GM19351 (cell line): Measurements from ENCODE around the gene TAS1R1.

Experiments
- ATAC-seq: cut with Tn5 transposase; IDR thresholded peaks from one replicate; pipeline ENCODE4 v1.9.1; 2021; ENCODE audit warnings: mild to moderate bottlenecking, moderate library complexity; ENCODE audit not compliant: unreplicated experiment

Gene TAS1R1

DNA sequence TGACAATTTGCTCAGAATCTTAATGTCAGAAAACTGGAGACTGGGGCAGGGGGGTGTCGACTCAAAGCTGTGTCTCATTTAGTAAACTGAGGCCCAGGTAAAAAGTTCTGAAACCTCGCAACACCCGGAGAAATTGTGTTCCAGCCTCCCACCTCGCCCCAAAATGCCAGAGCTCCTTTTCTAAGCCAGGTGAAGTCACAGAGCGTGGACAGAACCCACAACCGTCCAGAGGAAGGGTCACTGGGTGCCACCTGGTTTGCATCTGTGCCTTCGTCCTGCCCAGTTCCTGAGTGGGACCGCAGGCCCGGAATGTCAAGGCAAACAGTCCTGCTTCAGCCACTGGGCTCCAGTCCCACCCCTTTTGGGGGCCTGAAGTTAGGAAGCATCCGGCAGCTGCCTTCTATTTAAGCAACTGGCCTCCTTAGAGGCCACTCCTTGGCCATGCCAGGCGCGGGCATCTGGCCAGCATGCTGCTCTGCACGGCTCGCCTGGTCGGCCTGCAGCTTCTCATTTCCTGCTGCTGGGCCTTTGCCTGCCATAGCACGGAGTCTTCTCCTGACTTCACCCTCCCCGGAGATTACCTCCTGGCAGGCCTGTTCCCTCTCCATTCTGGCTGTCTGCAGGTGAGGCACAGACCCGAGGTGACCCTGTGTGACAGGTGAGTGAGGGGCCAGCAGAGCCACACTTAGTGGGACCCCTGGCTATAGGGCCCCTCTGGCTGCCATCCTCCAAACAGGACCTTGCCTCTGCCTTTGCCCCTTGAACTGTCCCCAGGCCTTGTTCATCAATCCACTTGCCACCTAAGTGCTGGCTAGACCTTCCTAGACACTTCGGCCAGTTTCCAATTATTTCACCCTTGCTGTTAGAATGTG is at the start of gene TAS1R1:
Gene TAS1R1 (plus strand): TSS at position 401 of the 872 bp plus-strand sequence. CDS start 67 bp downstream, at position 468.
- no peak for ATAC-seq

DNA sequence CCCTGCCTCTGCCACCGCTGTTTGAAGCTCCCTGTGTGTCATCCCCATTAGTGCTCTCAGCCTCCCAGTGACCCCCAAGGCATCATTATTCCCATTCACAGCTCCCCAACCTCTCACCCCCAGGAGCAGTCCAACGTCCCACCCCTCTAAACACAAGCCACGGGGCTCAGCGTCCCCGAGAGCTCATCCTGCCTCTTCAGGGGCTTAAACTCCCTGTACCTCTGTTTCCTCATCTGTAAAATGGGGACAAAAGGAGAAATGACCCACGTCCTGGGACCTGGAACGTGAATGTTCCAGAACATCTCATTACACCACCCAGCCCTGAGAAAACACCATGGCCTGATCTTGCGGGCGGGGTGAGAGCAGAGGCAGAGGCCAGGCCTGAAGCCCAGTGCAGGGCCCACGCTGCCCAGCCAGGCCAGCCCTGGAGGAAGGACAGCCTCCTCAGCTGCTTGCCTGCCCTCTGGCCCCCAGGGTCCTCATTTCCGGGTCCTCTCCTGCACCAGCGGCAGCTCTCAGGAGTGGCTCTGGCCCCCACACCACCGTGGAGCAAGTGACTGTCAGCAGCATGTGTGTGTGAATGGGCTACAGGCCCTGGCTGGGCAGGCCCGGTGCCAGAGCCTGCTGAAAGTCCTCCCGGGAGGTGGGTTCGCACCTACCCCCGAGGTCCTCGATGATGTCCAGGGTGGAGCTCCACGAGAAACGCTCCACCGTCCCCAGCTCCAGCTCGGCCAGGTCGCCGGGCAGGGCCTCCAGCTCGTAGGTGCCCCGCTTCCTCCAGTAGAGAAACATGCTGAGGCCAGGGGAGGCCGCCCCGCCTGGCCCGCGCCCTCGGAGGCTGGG is 49.5 kb upstream of the TAS1R1 start:
- ATAC-seq = no peak

GRCh38 chr1:6506210-6507036 is 48.7 kb upstream of the TAS1R1 start:
- no peak for ATAC-seq

- no peak for ATAC-seq
These were observed 48.1 kb upstream of the TAS1R1 start for GRCh38 chr1:6507037-6507428.

- no peak for ATAC-seq
These were observed 47.6 kb upstream of the TAS1R1 start for GRCh38 chr1:6507461-6507911.

- ATAC-seq = no peak
These were observed 46.8 kb upstream of the TAS1R1 start for GRCh38 chr1:6508154-6508815.

GRCh38 chr1:6508816-6509189 is 46.3 kb upstream of the TAS1R1 start:
- no peak for ATAC-seq

DNA sequence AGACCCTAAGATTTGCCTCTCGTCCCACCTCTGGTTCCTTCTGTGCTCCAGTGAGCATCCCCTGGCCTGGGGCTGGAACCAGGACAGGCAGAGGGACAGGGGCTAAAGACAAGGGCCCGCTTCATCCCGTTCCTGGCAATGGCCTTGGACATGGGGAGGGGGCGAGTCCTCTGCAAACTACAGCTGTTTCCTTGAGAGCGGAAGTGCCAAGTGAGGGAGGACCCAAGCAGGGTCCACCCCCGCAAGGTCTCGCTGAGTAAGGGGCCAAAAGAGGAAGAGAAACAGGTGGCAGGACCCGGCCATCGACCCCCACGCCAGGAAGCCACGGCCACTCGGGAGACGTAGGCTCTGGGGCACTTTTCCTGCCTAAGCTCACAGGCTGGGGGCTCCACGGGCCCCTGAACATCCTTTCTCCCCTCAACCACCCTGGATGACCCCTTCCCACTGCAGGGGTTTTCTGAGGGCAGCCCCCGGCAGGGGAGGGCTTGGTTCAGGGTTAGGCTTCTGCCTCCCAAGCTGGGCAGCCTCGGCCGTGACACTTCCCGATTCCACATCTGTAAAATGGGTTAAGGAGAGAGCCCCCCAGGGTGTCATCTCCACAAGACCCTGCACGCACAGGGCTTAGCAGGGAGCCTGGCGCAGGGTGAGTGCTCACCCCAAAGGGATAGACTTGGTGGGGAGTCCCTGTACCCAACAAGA is 45.7 kb upstream of the TAS1R1 start:
- no peak for ATAC-seq

- no peak for ATAC-seq
These were observed 45.2 kb upstream of the TAS1R1 start for GRCh38 chr1:6509919-6510291.

- no peak for ATAC-seq
These were observed 44.6 kb upstream of the TAS1R1 start for GRCh38 chr1:6510493-6510892.

DNA sequence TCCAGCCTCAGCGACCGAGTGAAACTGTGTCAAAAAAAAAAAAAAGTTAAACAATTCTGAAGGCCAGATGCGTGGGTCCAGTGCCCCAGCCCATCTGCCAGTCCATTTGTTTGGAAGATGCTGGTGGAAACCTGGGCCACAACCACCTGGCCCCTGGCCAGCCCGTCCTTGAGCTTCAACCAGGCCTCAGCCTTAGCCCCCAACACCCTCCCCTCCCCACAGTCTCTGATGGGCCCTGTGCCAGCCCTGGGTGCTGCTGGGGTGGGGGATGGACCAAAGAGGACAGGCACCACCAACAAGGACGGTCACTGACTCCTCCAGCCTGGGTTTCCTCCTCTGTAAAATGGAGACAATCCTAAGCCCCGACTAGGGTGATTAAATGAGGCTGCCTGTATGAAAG is 44.1 kb upstream of the TAS1R1 start:
- ATAC-seq = no peak

GRCh38 chr1:6511561-6512244 is 43.4 kb upstream of the TAS1R1 start:
- ATAC-seq = no peak

DNA sequence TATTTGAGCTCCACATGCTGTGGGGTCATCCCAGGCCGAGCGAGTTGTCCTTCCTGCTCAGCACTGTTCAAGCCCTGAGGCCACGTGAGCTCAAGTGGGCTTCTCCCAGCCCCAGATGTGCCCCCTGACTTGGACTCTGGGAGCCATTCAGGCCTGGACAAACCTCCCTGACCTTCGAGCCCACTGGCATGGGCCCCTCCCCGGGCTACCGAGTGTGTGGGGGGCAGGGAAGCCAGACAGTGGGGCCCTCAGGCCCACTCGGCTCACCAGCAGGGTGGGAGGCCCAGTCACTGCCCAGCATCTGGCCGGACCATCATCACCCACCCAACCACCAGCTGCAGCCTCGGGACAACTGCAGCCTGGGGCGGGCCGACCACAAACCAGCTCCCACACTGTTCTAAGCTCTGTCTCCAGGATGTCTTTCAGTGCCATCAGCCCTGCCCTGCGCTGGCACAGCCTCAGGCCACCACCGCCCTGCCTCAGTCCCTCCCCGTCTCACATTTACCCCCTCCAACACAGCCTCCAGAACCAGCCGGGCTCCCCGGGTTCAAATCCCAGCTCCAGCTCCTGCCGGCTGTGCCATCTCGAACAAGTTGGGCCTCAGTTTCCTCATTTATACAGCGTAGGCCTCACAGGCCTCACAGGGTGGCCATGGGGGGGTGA is 42.7 kb upstream of the TAS1R1 start:
- no peak for ATAC-seq

- ATAC-seq = no peak
These were observed 42.2 kb upstream of the TAS1R1 start for GRCh38 chr1:6512908-6513280.

DNA sequence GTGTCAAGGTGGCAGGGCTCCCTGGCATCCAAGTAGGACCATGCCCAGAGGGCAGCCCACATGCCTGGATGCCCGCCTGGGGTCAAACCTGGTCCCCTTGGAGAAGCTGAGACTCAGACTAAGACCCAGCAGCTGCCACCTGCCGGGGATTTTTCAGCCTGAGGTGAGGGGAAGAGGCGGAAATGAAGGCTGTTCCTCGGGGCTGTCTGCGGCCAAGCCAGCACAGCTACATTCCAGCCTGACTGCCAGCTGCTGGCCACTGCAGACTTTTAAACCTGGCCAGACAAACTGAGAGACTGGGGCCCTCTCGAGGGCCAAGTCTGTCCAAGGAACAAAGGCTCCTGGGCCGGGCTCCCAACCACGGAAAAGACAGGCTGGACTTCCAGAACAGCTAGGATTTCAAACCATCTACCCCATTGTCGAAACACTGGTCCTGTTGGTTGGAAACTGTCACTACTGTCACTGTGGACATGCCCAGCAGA is 41.7 kb upstream of the TAS1R1 start:
- ATAC-seq = no peak

DNA sequence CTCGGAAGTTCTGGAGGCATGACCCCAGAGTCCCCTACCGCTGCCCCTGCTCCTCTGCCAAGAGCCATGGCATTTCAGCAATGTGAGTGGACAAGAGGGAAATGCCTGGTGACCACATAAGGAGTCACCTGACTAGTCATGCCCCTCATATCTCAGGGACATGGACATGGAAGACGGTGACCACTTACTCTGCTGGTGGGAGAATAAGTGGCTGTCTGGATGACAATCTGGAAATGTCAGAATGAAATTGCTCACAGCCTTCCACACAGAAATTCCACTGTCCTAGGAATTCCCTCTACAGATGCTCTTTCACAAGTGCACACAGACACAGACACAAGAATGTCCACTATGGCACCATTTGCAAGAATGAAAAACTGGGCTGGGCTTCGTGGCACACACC is 39.3 kb upstream of the TAS1R1 start:
- no peak for ATAC-seq

DNA sequence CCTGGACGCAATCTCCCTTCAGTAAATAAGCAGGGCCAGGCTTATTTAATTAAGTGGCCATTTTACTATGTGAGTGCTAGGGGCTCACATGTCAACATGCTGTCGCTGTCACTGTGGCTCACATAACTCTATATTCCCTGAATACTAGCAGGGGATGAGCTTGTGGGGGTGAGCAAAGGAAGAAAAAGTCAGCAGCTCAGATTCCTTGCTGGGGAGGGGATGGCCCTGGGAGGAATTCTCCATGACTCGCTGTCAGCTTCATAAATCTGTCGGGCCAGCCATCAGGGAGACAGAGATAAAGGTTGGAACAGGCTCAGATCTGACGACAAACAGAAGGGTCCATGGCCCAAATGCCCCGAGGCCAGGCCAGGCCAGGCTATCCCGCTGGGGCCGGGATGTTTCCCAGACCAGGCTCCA is 37.7 kb upstream of the TAS1R1 start:
- no peak for ATAC-seq

- ATAC-seq = no peak
These were observed 35.6 kb upstream of the TAS1R1 start for GRCh38 chr1:6519491-6519934.
